ENCODE data around the gene LELP1.

Gene LELP1

GRCh38 chr1:153190373-153190772 lies 12.9 kb upstream of the LELP1 start:
- H3K4me3 ChIP-seq (replicated peaks in 1 of 2; ENCODE audit: low read depth in 2 of 2, low read length in 2 of 2) = no peak overlapping the region
- no peak for DNase-seq (ENCODE audit: low read depth in 2 of 2)
- TF ChIP-seq, protein P1, sequence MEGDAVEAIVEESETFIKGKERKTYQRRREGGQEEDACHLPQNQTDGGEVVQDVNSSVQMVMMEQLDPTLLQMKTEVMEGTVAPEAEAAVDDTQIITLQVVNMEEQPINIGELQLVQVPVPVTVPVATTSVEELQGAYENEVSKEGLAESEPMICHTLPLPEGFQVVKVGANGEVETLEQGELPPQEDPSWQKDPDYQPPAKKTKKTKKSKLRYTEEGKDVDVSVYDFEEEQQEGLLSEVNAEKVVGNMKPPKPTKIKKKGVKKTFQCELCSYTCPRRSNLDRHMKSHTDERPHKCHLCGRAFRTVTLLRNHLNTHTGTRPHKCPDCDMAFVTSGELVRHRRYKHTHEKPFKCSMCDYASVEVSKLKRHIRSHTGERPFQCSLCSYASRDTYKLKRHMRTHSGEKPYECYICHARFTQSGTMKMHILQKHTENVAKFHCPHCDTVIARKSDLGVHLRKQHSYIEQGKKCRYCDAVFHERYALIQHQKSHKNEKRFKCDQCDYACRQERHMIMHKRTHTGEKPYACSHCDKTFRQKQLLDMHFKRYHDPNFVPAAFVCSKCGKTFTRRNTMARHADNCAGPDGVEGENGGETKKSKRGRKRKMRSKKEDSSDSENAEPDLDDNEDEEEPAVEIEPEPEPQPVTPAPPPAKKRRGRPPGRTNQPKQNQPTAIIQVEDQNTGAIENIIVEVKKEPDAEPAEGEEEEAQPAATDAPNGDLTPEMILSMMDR (IDR thresholded peaks at IDR 0.05; ENCODE audit: low read depth, low read length) = no peak

GRCh38 chr1:153192697-153193096 lies 10.5 kb upstream of the LELP1 start:
- no peak overlapping the region for H3K4me3 ChIP-seq (replicated peaks in 1 of 2; ENCODE audit: low read depth in 2 of 2, low read length in 2 of 2)
- DNase-seq (ENCODE audit: low read depth in 2 of 2) = no peak
- TF ChIP-seq, protein P1 (IDR thresholded peaks at IDR 0.05; ENCODE audit: low read depth, low read length) = no peak

DNA sequence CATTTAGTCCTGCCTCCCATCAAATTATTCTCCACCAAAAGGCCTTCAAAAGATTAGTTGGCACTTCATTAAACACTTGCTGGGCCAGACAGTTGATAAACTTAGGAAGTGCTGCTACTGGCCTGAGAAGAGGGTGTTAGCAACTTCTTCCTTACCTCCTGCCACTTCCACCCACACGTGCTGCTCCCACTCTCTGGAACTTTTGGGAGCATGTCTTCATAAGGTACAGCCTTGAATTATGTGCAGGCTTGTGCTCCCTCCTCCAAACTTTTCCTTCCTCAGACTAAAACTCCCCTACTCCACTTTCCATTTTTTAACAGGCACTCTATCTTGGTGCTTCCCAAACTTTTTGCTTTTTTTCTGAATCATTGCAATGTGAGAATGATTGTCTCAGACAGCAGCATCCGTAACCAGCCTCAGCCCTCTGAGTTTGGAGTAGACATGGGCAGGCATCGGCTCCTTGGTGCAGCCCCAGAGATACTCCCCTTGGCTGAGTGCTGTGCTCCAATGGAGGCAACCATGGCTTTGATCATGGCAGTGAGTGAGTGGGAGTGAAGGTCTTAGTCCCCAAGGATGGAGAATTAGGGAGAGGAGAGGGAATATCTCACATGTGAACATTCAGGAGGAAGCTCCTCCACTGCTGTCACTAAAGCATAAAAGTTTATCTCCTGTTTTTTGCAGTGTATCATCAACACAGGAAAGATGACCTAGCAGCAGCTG lies 8.7 kb upstream of the LELP1 start:
- no peak overlapping the region for H3K4me3 ChIP-seq (replicated peaks in 1 of 2; ENCODE audit: low read depth in 2 of 2, low read length in 2 of 2)
- no peak for DNase-seq (ENCODE audit: low read depth in 2 of 2)
- TF ChIP-seq, protein P1 (IDR thresholded peaks at IDR 0.05; ENCODE audit: low read depth, low read length) = no peak

DNA sequence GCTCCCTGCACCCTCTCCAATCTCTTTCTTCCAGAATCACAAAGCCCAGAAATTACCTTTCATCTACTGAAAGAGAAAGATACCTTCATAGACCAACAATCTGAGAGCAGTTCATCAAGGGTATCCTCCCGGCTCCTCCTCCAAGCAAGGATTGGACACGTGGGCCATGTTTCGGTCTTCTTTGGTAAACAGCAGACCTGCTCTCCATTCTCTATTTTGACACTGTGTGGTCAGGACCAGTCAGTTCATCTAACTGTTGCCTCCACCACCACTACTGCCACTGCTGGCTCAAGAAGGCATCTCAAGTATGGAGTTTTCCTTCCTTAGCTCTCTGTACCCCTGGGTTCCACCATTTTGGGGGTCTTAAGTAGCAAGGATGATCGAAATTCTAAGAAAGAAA lies 8.0 kb upstream of the LELP1 start:
- TF ChIP-seq, protein P1 (IDR thresholded peaks at IDR 0.05; ENCODE audit: low read depth, low read length) = no peak
- no peak for DNase-seq (ENCODE audit: low read depth in 2 of 2)
- no peak overlapping the region for H3K4me3 ChIP-seq (replicated peaks in 1 of 2; ENCODE audit: low read depth in 2 of 2, low read length in 2 of 2)

GRCh38 chr1:153202006-153202405 lies 1.2 kb upstream of the LELP1 start:
- no peak for DNase-seq (ENCODE audit: low read depth in 2 of 2)
- H3K4me3 ChIP-seq (replicated peaks in 1 of 2; ENCODE audit: low read depth in 2 of 2, low read length in 2 of 2) = no peak overlapping the region
- TF ChIP-seq, protein P1 (IDR thresholded peaks at IDR 0.05; ENCODE audit: low read depth, low read length) = no peak

DNA sequence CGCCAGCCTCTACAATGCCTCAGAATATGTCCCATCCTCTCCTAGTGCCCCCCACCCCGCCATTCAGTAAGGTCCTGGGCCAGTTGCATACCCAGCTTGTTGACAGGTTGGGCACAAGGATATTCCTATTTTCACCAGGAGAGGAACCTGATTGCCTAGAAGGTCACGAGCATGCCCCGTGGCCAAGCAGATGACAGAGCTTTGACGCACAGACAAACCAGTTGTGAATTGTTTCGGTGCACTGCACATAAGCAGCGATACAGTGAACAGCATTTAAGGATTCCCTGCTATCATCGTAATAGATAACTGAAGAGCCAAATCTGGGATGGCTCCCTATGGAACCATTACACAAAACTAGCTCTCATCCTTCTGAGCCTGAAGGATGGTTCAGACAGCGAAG lies 3.4 kb downstream of the LELP1 start:
- no peak for DNase-seq (ENCODE audit: low read depth in 2 of 2)
- no peak overlapping the region for H3K4me3 ChIP-seq (replicated peaks in 1 of 2; ENCODE audit: low read depth in 2 of 2, low read length in 2 of 2)
- TF ChIP-seq, protein P1 (IDR thresholded peaks at IDR 0.05; ENCODE audit: low read depth, low read length) = no peak

GRCh38 chr1:153210206-153210605 lies 7.0 kb downstream of the LELP1 start:
- TF ChIP-seq, protein P1 (IDR thresholded peaks at IDR 0.05; ENCODE audit: low read depth, low read length) = no peak
- no peak overlapping the region for H3K4me3 ChIP-seq (replicated peaks in 1 of 2; ENCODE audit: low read depth in 2 of 2, low read length in 2 of 2)
- DNase-seq (ENCODE audit: low read depth in 2 of 2) = no peak

Data from cardiac fibroblast (primary cell).